GM10847 (cell line): ENCODE measurements around the gene DLG1.

ENCODE experiments used
- POLR2A ChIP-seq: IDR thresholded peaks from 2 replicates; pipeline ENCODE4 v1.6.1; 2011; ENCODE audit not compliant: insufficient read length; ENCODE audit errors: extremely low read depth

Gene DLG1

DNA sequence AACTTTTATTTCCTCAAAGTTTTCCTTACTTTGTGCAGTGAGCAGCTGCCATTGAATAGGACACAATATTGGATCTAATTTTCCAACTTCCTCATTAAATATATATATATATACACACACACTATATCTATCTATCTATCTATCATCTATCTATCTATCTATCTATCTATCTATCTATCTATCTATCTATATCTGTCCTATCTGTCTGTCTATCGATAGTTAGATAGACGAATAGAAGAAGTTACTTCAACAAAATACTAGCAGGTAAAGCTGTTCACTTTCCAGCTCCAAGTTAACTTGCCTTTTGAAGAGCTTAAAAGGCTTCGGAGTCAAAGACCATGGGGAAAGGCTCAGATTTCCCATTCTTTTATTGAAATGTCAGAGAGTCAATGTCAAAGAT is 3.6 kb upstream of the DLG1 start:
- TF ChIP-seq POLR2A = no peak

DNA sequence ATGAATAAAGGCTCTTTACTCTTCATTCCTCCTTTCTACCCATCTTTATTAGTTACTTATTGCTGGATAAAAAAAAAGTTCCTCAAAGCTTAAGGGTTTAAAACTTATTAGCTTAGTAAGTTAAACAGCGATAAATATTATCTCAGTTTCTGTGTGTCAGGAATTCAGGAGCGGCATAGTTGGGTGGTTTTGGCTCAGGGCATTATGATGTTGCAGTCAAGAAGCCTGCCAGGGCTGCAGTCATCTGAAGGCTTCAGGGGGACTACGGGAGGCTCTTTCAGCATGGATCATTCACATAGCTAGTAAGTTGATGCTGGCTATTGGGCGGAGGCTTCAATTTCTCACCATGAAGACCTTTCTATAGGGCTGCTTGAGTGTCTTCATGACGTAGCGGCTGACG is 1.9 kb upstream of the DLG1 start:
- no peak for TF ChIP-seq POLR2A

DNA sequence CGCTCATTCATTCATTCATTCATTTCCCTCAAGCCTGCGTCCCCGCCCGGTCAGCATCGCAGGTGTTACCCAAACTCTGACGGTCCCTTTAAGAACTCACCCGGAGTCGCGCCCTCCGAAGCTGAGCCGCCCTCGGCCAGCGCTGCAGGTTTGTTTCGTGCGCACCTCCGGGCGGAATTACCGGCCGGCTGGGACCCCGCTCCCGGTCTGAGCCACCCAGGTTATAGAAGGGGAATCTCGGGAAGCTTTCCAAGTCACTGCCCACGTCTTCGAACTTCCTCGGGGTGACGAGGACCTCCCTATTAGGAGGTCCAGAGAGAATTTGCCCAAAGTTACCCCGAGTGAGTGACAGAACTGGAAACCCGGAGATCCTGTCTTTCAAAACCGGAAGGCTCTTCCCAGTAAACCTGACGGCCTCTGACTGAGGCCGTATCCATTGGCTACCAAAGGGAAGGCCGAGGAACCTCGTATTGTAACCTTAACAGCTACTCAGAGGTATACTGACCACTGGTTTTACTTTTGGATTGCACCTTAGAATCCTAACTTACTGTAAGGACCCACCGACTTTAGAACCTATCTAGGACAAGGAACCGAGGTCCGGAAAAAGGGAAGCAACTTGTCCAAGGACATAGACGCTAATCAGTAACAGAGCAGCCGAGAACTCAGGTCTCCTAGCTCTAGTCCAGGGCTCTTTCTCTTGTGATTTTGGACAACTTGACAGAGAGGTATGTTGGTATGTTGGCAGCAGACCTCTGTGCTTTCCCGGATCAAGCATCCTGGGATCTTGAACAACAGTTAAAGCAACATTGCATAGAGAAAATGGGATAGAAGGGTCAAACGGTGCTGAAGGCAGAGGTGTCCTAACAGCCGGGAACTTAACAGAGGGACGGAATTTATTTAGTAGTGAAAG is 788 bp upstream of the DLG1 start:
- no peak for TF ChIP-seq POLR2A

DNA sequence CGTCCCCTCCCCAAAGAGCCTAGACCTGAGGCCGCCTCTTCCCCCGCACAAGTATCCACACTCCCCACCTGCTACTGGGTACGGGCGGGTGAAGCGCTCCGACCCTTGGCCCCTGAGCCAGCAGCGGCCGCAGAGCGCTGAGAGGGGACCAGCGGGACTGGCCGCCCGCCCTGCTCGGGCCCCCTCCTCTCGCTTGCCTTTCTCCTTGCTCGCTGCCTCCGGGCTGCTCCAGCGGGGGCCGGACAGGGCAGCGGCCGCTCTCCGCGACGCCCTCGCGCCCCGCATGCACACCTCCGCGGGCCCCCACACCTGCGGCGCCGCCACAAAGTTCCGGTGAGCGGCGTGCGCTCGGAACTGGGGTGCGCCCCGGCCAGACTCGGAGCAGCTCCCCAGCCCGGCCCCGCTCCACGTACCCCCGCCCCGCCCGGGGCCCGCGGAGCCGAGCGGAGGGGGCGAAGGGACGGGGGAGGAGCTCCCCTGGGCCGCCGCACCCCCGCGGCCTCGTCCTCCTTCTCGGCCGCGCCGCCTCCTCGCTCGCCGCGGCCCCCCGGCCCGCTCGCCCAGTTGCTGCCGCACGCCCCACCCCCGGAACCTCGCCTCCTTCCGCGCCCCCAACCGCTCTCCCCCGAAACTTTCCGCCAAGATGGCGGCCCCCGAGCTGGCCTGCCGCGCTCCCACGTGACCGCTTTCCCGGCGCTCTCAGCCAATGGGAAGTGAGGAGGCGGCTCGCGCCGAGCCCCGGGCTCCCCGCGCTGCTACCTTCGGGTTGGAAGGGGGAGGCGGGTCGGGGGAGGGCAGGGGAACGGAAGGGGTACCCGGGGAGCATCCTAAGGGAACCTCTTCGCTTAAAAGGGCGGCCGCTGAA is 704 bp downstream of the DLG1 start:
- no peak for TF ChIP-seq POLR2A

DNA sequence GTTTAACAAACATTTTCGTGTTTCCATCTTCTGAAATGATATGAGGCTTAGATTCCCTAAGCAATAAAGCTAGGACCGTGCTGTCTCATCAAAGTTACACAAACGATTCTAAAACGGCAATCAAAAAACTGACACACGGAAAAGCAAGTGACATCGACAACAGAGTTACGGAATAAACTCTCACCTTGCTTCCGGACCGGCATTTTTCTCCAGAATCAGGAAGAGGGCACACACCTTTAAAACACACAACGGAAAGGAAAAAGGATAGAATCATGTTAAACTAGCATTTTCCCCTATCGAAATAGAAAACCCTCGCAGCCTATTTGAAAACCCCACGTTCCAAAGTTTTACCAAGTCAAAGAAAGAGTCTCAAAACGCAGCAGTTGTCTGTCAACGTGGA is 1.4 kb downstream of the DLG1 start:
- TF ChIP-seq POLR2A = no peak

DNA sequence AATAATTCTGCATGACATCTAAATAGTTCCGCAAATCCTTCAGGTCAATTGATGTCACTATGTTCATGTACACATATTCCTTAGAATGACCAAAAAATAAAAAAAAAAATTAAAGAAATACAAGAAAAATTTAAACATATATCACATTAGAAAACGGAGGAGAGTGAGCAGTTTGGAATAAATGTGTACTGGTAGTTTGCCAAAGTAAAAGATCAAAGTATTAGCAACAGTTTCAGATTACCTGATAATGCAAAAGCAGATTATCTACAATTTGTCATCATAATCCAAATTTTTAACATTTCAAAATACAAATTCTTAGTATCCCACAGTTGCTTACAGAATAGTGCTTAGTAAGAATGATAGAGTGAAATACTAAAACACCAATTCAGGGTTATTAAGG is 1.9 kb downstream of the DLG1 start:
- TF ChIP-seq POLR2A = no peak

DNA sequence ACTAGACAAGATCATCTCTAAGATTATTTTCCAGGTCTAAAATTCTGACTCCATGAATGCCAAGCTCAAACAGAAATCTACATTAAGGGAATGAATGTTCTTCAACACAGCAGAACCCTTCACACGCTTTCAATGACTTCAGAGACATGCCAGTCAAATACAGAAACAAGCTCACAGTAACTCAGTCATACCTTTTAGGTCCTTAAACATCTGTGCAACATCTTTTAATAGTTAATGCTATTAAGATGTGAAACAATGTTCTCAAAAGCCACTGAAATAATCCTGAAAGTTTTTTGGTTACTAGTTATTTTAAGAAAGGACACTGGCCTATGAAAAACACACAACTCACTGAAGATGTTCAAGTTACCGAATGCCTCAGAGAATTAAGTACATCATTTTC is 2.5 kb downstream of the DLG1 start:
- no peak for TF ChIP-seq POLR2A

DNA sequence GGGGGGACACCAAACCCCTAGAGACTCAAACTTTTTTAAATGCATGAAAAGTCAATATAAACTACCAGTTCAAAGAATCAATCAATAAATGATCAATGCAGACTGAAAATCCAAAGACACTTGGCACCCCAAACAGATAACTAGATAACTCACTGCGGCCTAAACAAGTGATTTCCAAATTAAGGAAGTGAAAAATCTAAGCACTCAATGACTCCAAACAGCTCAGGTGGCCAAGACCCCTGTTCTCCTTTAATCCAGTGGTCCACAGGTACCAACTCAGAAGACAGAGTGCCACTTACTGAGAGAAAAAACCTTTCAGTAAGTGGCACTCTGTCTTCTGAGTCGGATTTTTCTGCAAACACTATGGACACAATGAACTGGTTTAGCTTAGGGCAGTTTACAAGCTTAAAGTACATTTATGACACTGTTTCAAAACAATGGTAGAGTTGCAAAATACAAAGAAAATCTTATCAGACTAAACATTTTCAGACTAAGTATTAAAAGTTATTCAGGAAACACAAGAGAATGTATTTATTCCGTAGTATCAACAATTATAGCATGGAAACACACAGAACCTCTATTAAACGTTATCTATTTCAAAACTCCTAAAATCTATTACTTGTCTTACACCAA is 4.7 kb downstream of the DLG1 start:
- no peak for TF ChIP-seq POLR2A

DNA sequence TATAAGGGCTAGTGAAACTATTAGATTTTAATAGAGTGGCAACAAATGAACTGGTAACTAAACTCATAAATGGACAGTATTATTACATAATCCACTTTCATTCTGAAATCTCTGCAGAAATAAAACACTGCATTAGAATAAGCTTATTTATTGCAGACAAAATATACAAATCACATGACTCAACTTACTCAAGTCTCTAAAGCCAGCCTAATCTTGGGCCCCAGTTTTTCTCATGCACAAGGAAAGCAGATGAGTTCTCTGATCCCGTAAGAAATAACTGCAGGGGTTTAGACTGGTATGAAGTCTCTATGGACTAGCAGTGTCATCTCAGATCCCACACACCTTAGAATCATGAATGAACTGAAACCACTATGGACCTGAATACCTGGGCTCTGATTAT is 5.8 kb downstream of the DLG1 start:
- no peak for TF ChIP-seq POLR2A

DNA sequence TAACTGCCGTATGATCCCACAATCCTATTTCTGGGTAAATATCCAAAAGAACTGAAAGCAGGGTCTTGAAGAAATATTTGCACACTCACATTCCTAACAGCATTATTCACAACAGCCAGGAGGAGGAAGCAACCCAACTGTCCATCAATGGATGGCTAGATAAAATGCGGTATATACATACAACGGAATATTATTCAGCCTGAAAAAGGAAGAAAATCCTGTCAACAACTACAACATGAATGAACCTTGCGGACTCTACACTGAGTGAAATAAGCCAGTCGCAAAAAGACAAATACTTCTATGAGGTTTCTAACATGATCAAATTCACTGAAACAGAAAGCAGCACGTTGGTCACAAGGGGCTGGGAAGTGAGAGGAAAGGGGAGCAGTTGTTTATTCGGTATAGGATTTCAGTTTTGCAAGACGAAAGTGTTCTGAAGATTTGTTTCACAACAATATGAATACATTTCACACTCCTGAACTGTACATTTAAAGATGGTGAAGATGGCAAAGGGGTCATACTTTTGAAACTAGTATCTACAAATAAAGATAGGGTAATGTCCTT is 6.2 kb downstream of the DLG1 start:
- no peak for TF ChIP-seq POLR2A

DNA sequence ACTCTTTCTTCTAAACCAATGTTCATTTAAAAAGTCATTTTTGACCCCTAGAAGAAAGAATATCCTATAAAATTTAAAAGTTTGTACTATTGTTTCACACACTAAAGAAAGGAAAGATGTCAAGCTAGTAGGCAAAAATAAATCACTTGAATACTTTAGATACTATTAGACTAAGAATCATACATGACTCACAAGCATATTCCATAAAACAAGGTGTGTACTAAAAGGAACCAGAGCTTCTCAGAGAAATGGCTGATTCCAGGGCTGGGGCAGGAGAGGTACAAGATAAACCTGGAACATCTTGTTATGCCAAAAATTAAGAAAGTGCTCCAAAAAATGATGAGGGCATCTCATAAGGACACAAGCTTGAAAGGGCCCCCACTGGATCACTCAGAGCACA is 8.7 kb downstream of the DLG1 start:
- no peak for TF ChIP-seq POLR2A

DNA sequence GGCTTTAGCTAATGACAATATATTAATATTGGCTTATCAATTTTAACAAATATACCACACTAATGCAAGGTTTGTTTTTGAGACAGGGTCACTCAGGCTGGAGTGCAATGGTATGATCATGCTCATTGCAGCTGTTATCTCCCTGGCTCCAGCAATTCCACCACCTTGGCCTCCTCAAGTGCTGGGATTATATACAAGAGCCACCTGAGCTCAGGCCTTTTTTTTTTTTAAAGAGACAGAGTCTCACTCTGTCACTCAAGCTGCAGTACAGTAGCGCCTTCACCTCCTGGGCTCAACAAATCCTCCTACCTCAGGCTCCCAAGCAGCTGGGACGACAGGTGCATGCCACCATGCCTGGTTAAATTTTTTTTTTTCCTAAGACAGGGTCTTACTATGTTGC is 11.7 kb downstream of the DLG1 start:
- no peak for TF ChIP-seq POLR2A

DNA sequence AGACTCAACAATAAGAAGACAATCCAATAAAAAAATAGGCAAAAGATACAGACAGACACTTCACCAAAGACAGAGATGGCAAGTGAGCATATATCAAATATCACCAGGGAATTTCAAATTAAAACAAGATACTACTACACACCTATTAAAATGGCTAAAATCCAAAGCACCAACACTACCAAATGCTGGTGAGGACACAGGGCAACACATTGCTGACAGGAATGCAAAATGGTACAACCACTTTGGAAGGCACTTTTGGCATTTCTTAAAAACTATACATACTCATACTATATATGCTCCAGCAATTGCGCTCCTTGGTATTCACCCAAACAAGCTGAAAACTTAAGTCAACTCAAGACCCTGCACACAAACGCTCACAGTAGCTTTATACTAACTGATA is 12.9 kb downstream of the DLG1 start:
- no peak for TF ChIP-seq POLR2A

DNA sequence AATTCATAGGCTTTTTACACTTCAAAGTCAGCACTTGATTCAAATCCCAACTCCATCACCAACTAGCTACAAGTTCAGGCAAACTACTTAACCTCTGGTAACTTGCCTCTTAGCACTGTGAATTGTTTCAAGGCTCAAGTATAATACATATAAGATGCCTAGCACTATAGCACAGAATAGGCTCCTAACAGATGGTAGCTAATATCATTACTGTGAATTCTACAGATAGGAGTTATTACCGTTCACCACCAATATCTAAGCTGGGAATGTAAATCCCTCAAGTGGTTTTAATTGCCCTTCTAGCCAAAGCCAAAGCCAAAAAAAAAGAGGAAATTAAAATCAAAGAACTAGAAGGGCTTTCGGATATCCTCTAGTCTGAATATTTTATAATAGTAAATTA is 15.4 kb downstream of the DLG1 start:
- no peak for TF ChIP-seq POLR2A

DNA sequence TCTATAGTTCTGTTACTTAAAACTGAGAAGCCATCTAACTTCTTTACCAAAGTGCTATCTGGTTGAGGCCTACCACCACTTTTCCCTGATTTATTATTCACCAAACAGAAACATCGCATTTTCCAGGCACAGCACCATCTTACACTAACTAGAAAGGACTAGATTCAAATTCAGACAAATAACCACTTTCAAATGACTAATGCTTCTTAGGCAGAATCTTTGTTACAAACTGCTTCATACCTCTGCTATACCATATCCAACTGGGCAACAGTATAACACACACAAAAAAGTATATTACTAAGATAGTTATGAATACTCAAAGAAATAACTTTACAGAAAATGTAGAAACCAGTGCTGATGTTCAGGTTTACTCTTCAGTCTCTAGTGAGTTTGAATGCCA is 16.6 kb downstream of the DLG1 start:
- no peak for TF ChIP-seq POLR2A

DNA sequence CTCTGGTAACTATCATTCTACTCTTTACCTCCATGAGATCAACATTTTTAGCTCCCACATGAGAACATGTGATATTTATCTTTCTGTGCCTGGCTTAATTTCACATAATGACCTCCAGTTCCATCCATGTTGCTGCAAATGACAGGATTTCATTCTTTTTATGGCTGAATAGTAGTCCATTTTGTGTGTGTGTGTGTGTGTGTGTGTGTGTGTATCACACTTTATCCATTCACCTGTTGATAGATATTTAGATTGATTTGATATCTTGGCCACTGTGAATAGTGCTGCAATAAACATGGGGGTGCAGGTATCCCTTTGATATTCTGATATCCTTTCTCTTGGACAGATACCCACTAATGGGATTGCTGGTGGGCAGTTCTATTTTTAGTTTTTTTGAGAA is 18.3 kb downstream of the DLG1 start:
- TF ChIP-seq POLR2A = no peak

DNA sequence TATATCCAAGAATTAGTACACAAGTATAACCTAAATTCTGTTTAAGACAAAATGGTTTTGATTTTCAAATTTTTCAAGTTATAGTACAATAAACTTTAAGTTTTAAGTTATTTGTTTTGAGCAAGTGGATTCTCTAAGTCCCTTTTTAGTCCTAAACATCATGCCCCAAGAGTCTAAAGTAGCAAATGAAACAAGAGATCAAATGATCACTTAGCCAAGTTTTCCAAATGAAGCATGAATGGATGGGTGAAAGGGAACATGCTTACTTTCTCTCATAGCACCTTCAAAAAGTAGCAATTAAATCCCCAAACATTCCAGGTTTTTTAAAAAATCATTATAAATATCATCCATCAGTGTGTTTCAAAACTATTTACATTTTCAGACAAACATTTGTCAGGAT is 19.5 kb downstream of the DLG1 start:
- TF ChIP-seq POLR2A = no peak
